ENCODE data around the gene TCF12.

Gene TCF12

DNA sequence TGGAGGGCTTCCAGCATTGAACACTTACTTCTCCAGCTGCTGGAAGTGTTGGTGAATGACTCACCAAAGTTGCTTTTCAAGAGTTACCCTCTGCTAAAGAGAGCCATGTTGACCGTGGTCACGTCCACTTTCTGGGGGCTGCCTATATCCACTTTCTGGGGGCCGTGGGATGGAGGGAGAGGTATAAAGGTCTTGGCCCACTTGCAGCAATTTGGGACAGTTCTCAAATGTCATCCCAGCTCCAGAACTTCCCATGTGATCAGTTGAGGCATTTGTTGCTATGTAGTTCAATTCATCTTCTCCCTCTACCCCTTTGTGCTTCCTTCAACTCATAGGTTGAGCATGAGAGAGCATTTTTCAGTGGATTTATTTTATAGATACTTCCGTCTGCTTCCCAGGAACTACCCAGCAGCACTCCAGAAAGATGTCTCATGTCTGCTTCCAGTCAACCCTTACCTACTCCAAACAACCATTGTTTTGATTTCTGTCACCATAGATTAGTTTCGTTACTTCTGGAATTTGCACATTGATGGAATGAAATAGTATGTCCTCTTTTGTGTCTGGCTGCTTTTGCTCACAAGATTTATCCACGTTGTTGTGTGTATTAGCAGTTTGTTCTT is 130.6 kb downstream of the TCF12 start:
- DNase-seq (ENCODE audit: low read depth) = peak; percentile 9

DNA sequence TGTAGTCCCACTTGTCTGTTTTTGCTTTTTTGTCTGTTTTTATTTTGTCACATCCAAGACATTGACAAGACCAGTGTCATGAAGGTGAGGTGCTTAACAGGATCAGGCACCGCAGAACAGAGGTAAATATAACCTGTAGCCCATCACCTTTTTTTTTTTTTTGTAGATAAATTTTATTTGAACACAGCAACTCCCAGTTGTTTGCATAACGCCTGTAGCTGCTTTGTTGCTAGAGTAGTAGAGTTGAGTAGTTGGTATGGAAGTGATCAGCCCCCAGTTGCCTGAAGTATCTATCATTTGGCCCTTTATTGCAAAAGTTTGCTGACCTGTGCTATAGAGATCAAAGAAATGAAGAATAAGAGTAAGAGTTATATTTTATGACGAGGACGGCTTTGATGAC is 135.0 kb downstream of the TCF12 start:
- no peak for DNase-seq (ENCODE audit: low read depth)

DNA sequence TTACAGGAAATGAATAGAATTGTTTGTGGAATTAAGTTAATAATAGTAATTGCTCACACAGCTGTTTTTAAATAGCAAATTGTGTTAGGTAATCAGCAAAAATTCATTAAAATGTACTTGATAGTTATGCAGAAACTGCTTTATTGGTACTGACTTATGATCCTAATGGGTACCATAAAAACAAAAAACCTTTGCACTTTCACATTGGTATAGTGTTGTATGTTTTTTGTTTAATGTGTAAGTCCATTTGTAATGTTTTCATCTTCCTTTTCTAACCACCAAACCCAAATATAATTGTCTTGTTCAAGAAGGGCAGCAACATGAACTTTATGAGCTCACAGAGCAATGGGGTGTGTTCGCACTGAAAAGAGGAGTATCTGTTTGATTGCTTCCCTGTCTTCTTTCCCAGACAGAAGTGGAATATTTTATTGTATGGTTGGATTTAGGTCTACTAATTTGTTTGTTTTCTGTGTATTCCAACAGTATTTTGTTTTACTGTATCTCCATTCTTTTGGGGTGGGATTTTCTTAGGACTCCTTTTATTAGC is 135.8 kb downstream of the TCF12 start:
- DNase-seq (ENCODE audit: low read depth) = no peak

DNA sequence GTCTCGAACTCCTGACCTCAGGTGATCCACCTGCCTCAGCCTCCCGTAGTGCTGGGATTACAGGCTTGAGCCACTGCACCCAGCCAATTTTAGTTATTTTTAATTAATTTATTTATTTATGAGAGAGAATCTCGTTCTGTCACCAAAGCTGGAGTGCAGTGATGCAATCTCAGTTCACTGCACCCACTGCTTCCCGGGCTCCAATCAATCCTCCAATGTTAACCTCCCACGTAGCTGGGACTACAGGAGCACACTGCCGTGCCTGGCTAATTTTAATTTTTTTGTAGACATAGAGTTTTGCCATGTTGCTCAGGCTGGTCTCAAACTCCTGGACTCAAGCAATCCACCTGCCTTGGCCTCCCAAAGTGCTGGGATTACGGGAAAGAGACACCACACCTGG is 137.9 kb downstream of the TCF12 start:
- no peak for DNase-seq (ENCODE audit: low read depth)

DNA sequence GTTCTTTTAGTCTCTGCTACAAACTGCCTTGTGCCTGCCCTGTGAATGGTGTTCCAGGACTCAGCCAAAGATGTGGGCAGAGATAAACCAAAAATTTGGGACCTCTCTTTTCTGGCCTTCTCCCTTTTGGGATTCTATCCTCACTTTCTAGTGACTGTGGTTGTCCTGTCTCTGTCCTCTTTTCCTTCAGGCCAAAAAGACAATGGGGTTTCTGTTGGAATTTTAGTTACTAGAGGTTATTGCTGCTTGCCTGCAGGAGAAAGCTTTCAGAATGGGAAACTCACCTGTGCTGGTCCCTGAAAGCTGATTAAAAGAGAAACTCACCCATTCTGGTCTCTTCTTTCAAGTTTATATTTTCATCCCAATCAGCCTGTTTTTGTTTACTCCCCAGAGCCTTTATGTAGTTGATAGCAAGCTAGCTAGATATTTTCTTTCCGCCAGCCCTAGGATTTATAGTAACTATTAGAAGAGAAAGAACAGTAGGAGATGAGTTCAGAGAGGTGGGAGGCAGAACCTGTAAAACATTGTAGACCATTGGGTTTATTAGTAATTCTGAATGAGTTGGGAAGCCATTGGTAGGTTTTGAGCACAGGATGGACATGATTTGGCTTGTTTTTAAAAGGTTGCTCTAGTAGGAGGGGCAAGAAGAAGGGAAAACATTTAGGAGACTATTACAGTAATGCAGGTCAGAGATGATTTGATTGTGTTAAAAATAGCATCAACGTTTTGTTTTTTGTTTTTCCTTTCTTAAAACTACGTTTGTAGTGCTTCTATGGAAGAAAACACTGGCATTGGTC is 138.9 kb downstream of the TCF12 start:
- no peak for DNase-seq (ENCODE audit: low read depth)

DNA sequence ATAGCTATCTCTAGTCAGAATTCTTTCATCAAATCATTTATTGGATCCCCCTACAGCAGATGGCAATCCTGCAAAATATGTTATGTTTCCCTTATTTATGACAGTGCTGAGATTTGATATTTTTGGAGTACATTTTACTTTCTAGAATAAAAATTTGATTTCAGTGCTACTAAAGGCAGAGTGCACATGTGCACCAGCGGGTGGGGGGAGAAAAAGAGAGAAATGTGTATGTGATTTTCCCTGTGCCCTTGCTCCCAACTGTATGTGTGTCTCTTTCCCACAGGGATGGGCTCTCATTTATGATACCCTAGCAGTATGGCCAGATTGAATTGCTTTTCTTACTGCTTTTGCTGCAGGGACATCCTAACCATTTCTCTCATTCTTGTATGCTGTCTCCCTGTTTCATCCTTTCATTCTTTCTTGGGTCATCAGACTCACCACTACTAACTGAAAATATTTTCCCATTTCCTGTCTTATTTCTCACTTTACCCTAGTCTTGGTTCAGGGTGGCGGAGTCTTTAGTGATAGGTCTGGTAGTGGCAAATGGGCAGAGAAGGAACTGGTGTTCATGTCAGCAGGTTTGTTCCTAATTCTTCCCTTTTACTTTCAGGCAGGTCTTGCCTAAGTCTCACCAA is 140.7 kb downstream of the TCF12 start:
- no peak for DNase-seq (ENCODE audit: low read depth)

DNA sequence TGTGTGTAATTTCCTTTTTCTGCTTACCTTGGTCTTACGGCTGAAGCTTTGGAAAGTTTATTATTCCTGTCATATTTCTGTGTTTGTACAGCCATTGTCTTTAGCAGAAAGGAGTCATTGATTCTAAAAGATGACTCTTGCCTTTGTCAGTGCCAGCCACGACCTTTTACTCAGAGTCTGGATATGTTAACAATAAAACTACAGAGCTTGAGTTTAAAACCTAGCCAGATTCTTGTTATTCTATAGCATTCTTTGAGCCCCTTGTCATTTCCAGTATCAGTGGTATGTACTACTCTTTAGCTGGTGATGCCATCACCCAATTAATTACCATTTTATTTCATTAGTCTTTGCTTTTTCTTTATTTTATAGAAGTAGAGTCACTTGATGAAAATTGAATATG is 142.4 kb downstream of the TCF12 start:
- DNase-seq (ENCODE audit: low read depth) = peak; percentile 47

DNA sequence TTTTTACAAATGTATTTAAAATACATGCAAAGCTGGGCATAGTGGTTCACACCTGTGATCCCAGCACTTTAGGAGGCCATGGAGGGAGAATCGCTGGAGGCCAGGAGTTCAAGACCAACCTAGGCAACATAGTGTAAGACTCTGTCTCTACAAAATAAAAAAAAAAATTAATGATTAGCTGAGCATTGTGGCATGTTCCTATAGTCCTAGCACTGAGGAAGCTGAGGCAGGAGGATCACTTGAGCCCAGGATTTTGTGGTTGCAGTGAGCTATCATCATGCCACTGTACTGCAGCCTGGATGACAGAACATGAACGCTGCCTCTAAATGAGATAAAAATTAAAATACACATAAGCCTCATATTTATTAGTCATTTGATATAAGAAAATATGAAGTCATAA is 142.8 kb downstream of the TCF12 start:
- no peak for DNase-seq (ENCODE audit: low read depth)

DNA sequence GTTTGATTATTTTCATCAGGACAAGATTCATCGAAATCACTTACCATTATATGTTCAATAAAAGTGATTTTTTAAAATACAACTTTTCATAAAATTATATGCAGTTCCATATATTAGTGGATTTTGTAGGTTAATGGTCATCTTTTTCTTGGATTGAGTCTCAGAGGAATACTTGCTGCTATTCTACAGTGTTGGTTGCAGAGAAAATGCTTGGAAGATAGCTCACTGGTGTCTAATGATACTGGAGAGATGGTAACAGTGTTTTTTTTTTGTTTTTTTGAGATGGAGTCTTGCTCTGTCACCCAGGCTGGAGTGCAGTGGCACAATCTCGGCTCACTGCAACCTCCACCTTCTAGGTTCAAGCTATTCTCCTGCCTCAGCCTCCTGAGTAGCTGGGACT is 143.3 kb downstream of the TCF12 start:
- DNase-seq (ENCODE audit: low read depth) = no peak

DNA sequence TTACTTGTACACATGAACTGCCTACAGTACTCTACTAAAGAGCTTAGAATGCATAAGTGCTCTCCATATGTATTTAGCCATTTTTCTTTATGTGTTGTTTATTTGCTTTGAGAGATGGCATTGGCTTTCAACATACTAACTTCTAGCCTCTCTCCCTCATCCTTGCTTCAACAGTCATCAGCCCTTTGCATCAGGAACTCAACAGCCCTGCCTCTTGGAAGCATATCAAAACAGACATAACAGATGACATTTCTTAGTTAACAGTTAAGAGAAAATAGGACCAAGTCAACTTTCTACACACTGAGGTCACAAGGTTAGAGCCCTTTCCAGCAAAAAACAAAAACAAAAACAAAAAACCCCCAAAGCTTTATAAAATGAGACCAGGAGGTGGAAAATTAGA is 145.6 kb downstream of the TCF12 start:
- peak; percentile 4 for DNase-seq (ENCODE audit: low read depth)

DNA sequence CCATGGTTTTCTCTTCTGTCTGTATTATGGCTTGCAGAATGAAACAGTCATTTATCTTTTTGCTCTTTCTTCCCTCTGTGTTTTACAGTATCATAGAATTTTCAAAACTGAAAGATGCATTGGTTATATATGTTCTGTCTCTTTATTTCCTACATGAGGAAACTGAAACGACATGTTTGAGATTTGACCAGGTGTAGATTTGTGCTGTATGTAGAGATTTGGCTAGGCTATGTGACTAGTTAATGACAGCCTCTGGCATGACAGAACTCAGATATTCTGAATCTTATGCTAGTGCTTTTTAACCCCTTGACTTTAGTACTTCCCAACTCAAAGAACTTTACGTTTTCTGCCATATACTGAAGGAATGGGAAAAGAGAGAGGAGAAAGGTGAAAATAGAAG is 151.0 kb downstream of the TCF12 start:
- DNase-seq (ENCODE audit: low read depth) = no peak

DNA sequence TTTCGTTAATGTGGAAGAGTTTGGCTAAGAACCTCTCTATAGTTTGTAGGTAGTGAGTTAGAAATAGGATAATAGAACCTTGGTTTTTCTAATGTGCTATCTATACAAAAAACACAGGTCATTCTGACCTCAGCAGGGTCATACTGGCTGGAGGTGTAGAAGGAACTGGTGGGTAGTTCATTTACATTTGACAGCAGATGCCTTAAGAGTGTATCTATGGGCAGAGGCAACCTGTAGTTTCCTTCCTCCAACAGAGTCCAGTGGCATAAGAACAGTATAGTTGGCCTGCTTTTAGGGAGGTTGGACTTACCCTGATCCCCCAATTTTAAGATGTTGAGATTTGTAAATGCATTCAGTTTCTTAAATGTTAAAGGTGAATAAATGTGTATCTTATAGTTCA is 152.2 kb downstream of the TCF12 start:
- DNase-seq (ENCODE audit: low read depth) = no peak

DNA sequence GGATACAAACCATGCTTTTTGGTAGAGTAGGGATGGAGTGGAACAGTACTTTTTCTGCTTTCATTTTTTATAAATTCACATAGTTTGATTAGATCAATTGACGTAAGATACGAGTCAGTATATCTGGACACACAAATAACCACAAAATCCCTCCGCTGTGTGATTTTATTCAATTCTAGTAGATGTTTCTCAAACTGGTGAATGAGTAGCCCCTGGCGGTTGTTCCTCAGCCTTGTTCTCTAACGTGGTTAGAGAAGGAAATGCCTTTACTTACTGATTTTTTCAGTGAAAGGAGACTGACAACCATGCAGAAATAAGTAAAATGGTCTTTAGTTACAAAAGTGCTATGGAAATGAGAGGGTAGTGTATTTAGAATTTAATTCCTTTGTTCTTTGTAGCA is 161.0 kb downstream of the TCF12 start:
- no peak for DNase-seq (ENCODE audit: low read depth)

DNA sequence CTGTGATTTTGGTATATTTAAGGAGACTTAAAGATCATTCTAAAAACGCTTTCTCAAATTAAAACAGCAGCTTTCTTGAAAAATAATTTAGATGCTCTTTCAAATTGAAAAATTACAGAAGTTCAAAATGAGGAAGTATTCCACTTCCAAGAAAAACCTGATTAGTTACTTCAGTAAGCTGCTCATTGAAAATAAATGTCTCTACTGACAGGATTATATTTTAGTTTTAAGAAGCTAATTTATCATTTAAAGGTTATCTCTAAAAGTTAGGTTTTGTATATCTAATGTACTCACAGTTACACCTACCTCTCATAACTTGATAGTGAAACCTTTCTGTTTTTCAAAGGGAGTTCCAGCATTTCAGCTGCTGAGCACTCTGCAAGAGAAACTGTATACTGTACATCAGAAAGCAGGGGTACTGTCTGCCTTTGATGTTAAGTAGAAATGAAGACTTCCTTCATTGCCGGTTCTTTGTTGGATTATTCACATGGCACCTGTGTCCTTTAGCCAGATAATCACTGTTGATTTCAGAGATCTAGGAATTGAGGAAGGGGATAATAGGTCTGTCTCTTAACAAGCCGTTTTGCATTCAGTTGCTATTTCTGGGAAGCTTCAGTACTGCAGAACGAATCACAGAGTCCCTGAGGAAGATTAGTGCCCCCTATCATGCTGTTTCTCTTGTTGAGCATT is 161.6 kb downstream of the TCF12 start:
- DNase-seq (ENCODE audit: low read depth) = no peak

DNA sequence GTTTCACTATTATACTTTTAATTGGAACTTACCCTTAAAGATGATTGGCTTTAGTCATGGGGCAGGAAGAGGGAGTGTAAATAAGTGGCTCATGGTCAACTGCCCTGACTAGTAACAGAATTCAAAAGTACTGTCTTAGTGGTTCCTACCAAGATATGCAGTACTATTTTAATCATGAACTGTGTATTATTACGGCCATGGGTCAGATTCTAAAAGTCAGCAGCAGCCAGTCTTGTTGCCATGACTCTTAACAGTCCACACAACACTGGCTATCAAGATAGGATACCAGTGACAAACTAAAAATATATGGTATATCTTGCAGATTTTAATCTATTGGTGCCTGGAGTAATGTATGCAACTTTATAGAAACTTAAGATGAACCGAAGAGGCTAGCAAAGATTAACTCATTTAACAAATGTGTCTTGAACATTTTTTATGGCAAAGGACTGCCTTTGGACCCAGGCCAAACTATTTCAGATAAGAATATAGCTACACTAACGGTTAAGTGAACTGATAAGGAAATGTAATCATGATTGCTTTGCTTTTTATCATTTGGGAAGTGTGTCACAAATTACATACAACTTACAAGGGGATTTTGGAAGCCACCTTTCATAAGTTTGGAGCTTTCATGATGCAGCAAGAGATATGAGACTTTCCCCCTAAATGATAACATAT is 163.7 kb downstream of the TCF12 start:
- DNase-seq (ENCODE audit: low read depth) = no peak

DNA sequence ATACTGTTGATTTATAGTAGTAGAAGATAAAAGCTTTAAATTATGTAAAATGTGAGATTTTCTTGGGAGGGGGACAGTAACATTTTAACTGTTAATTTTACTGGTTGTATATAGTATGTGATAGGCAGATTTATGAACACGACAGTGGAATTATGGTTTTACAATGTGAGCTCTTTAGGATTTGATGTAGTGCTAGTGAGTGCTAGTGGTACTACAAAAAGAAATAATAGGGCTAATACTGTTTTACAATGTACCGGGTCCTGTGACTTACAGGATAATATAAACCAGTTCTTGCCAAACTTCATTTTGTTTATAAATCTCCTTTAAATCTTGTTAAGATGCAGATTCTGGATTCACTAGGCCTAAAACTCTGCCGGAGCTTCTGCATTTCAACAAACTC is 165.7 kb downstream of the TCF12 start:
- no peak for DNase-seq (ENCODE audit: low read depth)

DNA sequence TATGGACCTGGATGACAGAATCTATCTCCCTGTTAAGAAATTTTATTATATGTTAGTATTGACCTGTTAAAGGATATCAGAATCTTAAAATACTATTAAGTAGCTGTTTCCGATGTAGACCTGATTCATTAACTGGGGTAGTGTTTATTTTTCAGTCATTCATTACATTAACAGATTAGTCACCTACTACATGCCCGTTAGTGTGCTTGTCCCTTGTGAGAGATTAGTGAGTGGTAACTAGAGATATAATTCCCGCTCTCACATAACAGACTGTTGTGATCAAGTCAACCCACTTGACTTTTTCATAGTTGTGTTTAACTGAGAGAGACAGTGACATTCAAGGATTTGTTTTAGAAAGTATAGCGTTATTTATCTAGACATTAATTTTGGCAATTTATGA is 166.8 kb downstream of the TCF12 start:
- no peak for DNase-seq (ENCODE audit: low read depth)

DNA sequence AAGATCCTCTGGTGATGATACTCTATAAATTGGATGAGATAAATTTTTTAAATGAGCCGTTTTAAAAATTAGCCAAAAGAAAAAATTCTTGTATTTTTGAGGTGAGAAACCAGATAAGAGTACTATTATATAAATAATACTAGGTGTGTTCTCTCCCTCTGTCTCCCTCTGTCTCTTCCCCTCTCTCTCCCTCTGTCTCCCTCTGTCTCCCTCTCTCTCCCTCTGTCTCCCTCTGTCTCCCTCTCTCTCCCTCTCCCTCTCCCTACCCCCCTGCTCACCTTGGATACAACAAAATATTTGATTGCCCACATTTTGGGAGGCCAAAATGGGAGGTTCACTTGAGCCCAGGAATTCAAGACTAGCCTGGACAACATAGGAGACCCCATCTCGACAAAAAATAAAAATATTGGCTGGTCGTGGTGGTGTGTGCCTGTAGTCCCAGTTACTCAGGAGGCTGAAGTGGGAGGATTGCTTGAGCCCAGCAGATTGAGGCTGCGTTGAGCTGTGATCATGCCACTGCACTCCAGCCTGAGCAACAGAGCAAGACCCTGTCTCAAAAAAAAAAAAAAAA is 168.5 kb downstream of the TCF12 start:
- DNase-seq (ENCODE audit: low read depth) = no peak

DNA sequence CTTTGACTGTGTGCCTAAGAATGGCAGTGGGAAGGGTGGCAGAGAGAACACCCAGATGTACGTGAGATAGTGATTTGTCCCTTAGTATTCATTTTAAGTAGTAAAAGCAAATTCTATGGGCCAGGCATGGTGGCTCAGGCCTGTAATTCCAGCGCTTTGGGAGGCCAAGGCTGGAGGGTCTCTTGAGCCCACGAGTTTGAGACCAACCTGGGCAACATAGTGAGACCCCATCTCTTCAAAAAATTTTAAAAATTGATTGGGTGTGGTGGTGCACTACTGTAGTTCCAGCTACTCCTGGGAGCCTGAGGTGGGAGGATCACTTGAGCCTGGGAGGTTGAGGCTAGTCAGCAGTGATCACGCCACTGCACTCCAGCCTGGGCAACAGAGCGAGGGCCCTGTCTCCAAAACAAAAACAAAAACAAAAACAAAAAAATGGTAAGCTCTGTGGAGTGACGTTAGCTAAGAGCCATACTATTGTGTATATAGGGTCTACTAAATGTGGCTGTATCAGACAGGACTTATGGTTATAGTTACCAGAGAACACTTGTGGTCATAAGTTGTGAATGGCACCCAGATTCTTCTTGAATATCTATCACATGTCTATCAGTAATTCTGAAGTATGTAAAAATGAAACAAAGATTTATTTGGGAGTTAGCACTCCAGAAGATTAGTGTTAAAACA is 171.5 kb downstream of the TCF12 start:
- DNase-seq (ENCODE audit: low read depth) = no peak

DNA sequence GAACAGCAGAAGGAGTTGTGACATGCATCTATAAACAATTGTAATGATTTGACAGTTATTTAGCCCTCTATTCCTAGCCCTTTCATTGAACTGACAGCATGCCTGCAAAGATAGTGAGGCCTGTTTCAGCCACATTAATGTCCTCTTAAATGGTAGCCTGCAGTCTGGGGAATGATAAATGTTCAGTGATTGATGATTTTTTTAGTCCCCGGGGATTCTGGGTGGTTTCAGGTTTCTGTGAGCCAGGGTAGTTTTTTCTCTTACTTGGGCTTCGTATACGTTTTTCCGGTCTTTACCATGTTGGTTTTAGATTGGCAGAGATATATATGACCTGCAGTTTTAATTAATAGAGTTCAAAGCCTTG is 172.0 kb downstream of the TCF12 start:
- no peak for DNase-seq (ENCODE audit: low read depth)

DNA sequence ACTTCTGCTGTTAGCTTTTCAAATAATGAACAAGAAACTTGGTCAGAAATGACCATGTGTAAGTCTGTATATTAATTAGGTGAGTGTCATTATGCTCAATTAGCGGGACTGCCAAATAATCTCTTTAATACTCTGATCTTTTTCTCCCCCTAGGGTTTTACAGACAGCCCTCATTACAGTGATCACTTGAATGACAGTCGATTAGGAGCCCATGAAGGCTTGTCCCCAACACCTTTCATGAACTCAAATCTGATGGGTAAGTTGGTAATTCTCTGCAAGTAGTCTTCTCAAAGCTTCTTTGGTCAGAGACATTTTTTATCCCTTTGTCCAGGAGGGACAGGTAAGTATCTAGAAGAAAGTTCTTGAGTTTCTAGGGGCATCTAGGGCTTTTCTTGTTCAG is 173.2 kb downstream of the TCF12 start:
- DNase-seq (ENCODE audit: low read depth) = no peak

Data from fibroblast of gingiva (primary cell).